ENCODE results near the gene STARD8.

The STARD8 gene

GRCh38 chrX:68754406-68754805, 106.9 kb downstream of the STARD8 start:
- H3K4me2 ChIP-seq (ENCODE audit: low read length) = no peak overlapping the region
- no CpG with 5 or more reads among the region's 7 CpGs for WGBS (ENCODE audit: extremely low coverage, insufficient coverage, insufficient read length)
- H3K79me1 ChIP-seq (ENCODE audit: low read length) = no peaks in the 10 kb centered on the region
- H3K9me3 ChIP-seq (ENCODE audit: insufficient read depth, low read depth, low read length) = no peaks in the 10 kb centered on the region
- no peak overlapping the region for H3K9ac ChIP-seq (ENCODE audit: low read length)
- H4K91ac ChIP-seq (ENCODE audit: low read depth, low read length) = no peak overlapping the region
- no peak overlapping the region for H2BK120ac ChIP-seq (ENCODE audit: insufficient read depth, low read length, poor library complexity)
- no peaks in the 10 kb centered on the region for H3K36me3 ChIP-seq (ENCODE audit: control insufficient read depth in 1 of 2, insufficient read depth in 2 of 2, low read length in 2 of 2)
- H2AFZ ChIP-seq (ENCODE audit: insufficient read depth, low read length, poor library complexity) = no peak overlapping the region
- no peak overlapping the region for H4K8ac ChIP-seq (ENCODE audit: low read depth, low read length)
- H3K4me1 ChIP-seq (ENCODE audit: control insufficient read depth in 1 of 2, insufficient read depth in 2 of 2, low read length in 2 of 2) = no peaks in the 10 kb centered on the region
- H3K27me3 ChIP-seq (ENCODE audit: insufficient read depth, low read length) = no peaks in the 10 kb centered on the region
- no peaks in the 10 kb centered on the region for H3K79me2 ChIP-seq (ENCODE audit: control insufficient read depth, insufficient read depth, low read length, poor library complexity)
- no peak overlapping the region for H3K14ac ChIP-seq (ENCODE audit: low read length)
- no peak overlapping the region for H3K4me3 ChIP-seq (ENCODE audit: low read depth, low read length)
- H2BK12ac ChIP-seq (ENCODE audit: low read length) = no peak overlapping the region
- no peak overlapping the region for H4K12ac ChIP-seq (ENCODE audit: low read depth, low read length)
- H3K18ac ChIP-seq (ENCODE audit: low read length) = no peak overlapping the region
- no peak overlapping the region for H3K4ac ChIP-seq (ENCODE audit: low read depth, low read length)
- no peak overlapping the region for H2BK5ac ChIP-seq (ENCODE audit: low read depth, low read length, poor library complexity)
- no peak overlapping the region for H2AK5ac ChIP-seq (ENCODE audit: low read length)
- H3K27ac ChIP-seq (ENCODE audit: low read depth, low read length) = no peak overlapping the region
- DNase-seq = peak in 1 of 2 donors; percentile 6
- H3K23ac ChIP-seq (ENCODE audit: low read length) = no peak overlapping the region

DNA sequence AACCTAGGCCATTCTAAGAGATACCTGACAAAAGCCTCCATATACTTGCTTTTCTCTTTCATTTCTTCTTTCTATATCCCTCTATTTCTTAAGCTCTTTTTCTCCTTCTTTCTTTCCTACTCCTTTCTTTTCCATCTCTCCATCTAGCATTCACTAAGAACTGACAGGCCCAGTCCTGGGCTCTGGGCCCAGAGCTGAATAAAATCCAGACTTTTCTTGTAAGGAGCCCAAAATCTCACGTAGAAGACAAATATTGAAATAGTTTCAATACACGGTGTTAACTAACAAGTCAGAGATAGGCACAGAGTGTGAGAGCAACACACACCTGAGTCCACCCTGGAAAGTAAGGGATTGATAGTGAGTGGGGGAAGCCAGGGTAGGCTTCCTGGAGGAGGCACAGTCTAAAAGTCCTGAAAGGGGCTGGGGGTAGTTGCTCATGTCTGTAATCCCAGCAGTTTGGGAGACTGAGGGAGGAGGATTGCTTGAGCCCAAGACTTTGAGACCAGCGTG, 108.2 kb downstream of the STARD8 start:
- no peak overlapping the region for H3K27ac ChIP-seq (ENCODE audit: low read depth, low read length)
- H3K27me3 ChIP-seq (ENCODE audit: insufficient read depth, low read length) = no peaks in the 10 kb centered on the region
- H3K79me2 ChIP-seq (ENCODE audit: control insufficient read depth, insufficient read depth, low read length, poor library complexity) = no peaks in the 10 kb centered on the region
- no peaks in the 10 kb centered on the region for H3K36me3 ChIP-seq (ENCODE audit: control insufficient read depth in 1 of 2, insufficient read depth in 2 of 2, low read length in 2 of 2)
- no peaks in the 10 kb centered on the region for H3K79me1 ChIP-seq (ENCODE audit: low read length)
- no peak overlapping the region for H2BK12ac ChIP-seq (ENCODE audit: low read length)
- no peaks in the 10 kb centered on the region for H3K9me3 ChIP-seq (ENCODE audit: insufficient read depth, low read depth, low read length)
- H4K8ac ChIP-seq (ENCODE audit: low read depth, low read length) = no peak overlapping the region
- no peak for DNase-seq
- no peak overlapping the region for H2AFZ ChIP-seq (ENCODE audit: insufficient read depth, low read length, poor library complexity)
- whole genome bisulfite sequencing (ENCODE audit: extremely low coverage, insufficient coverage, insufficient read length) = no CpG with 5 or more reads among the region's 3 CpGs
- no peak overlapping the region for H3K9ac ChIP-seq (ENCODE audit: low read length)
- no peak overlapping the region for H2BK120ac ChIP-seq (ENCODE audit: insufficient read depth, low read length, poor library complexity)
- no peak overlapping the region for H3K14ac ChIP-seq (ENCODE audit: low read length)
- no peak overlapping the region for H4K12ac ChIP-seq (ENCODE audit: low read depth, low read length)
- no peaks in the 10 kb centered on the region for H3K4me1 ChIP-seq (ENCODE audit: control insufficient read depth in 1 of 2, insufficient read depth in 2 of 2, low read length in 2 of 2)
- no peak overlapping the region for H2AK5ac ChIP-seq (ENCODE audit: low read length)
- no peak overlapping the region for H4K91ac ChIP-seq (ENCODE audit: low read depth, low read length)
- no peak overlapping the region for H3K23ac ChIP-seq (ENCODE audit: low read length)
- no peak overlapping the region for H3K4me2 ChIP-seq (ENCODE audit: low read length)
- H3K4ac ChIP-seq (ENCODE audit: low read depth, low read length) = no peak overlapping the region
- no peak overlapping the region for H3K18ac ChIP-seq (ENCODE audit: low read length)
- H3K4me3 ChIP-seq (ENCODE audit: low read depth, low read length) = no peak overlapping the region
- H2BK5ac ChIP-seq (ENCODE audit: low read depth, low read length, poor library complexity) = no peak overlapping the region

DNA sequence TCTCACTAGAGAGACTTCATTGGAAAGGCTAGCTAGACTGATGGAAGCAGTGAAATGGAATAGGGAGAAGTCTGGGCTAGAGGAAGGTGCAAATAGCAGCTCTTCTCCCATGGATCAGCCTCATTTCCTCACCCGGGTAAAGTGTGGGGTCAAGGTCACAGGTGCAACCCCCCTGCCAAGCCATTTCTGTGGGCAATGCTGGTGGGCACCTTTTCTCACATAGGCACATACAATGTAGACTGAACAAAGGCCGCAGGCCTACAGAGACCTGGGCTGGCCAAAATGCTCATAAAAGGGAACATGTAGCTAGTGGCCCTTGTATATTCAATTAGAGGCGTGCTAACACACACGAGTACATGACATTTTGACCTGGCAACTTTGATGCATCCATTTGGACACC, 109.9 kb downstream of the STARD8 start:
- Histone ChIP-seq H2AFZ (ENCODE audit: insufficient read depth, low read length, poor library complexity) (no peak overlapping the region), H3K27ac (ENCODE audit: low read depth, low read length) (no peak overlapping the region), H2BK12ac (ENCODE audit: low read length) (no peak overlapping the region), H4K91ac (ENCODE audit: low read depth, low read length) (no peak overlapping the region), H3K4me1 (ENCODE audit: control insufficient read depth in 1 of 2, insufficient read depth in 2 of 2, low read length in 2 of 2) (peaks cover 0 to 3% of the 10 kb centered on the region in 2 experiments), H2BK120ac (ENCODE audit: insufficient read depth, low read length, poor library complexity) (no peak overlapping the region), H3K18ac (ENCODE audit: low read length) (no peak overlapping the region), H4K12ac (ENCODE audit: low read depth, low read length) (no peak overlapping the region), H3K36me3 (ENCODE audit: control insufficient read depth in 1 of 2, insufficient read depth in 2 of 2, low read length in 2 of 2) (no peaks in the 10 kb centered on the region), H3K4me2 (ENCODE audit: low read length) (no peak overlapping the region), H2BK5ac (ENCODE audit: low read depth, low read length, poor library complexity) (no peak overlapping the region), H3K27me3 (ENCODE audit: insufficient read depth, low read length) (no peaks in the 10 kb centered on the region), H3K23ac (ENCODE audit: low read length) (no peak overlapping the region), H3K14ac (ENCODE audit: low read length) (no peak overlapping the region), H3K79me2 (ENCODE audit: control insufficient read depth, insufficient read depth, low read length, poor library complexity) (no peaks in the 10 kb centered on the region), H3K9me3 (ENCODE audit: insufficient read depth, low read depth, low read length) (no peaks in the 10 kb centered on the region), H2AK5ac (ENCODE audit: low read length) (no peak overlapping the region), H4K8ac (ENCODE audit: low read depth, low read length) (no peak overlapping the region), H3K9ac (ENCODE audit: low read length) (no peak overlapping the region), H3K4me3 (ENCODE audit: low read depth, low read length) (no peak overlapping the region), H3K4ac (ENCODE audit: low read depth, low read length) (no peak overlapping the region), H3K79me1 (ENCODE audit: low read length) (no peaks in the 10 kb centered on the region)
- WGBS (ENCODE audit: extremely low coverage, insufficient coverage, insufficient read length) = no CpG with 5 or more reads among the region's 4 CpGs
- DNase-seq = no peak

DNA sequence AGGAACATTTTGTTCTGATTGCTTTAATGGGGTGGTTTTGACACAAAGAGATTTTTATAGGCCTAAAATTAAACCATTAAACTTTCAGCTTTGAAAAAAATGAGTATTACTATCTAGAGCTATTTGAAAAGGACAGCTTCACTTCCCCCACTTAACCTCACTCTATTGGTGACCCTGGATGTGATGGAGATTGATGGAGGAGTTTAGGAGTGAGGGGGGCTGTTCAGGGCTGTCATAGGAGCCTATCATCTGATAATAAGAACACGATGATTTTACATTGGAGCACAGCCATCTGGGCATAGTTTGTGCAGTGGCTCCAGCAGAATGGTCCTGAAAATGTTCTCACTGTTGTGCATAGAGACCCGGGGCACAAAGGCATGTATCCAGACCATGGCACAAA, 110.3 kb downstream of the STARD8 start:
- no peak overlapping the region for H3K4me3 ChIP-seq (ENCODE audit: low read depth, low read length)

More for the DNA sequence above, 110.3 kb downstream of the STARD8 start:
- H4K8ac ChIP-seq (ENCODE audit: low read depth, low read length) = no peak overlapping the region
- no peaks in the 10 kb centered on the region for H3K36me3 ChIP-seq (ENCODE audit: control insufficient read depth in 1 of 2, insufficient read depth in 2 of 2, low read length in 2 of 2)
- no peak overlapping the region for H3K4ac ChIP-seq (ENCODE audit: low read depth, low read length)
- H4K91ac ChIP-seq (ENCODE audit: low read depth, low read length) = no peak overlapping the region
- H3K79me1 ChIP-seq (ENCODE audit: low read length) = no peaks in the 10 kb centered on the region
- H3K27me3 ChIP-seq (ENCODE audit: insufficient read depth, low read length) = no peaks in the 10 kb centered on the region
- no peak overlapping the region for H2BK5ac ChIP-seq (ENCODE audit: low read depth, low read length, poor library complexity)
- no peaks in the 10 kb centered on the region for H3K9me3 ChIP-seq (ENCODE audit: insufficient read depth, low read depth, low read length)
- WGBS (ENCODE audit: extremely low coverage, insufficient coverage, insufficient read length) = no CpG with 5 or more reads among the region's 2 CpGs
- DNase-seq = no peak
- no peak overlapping the region for H2BK120ac ChIP-seq (ENCODE audit: insufficient read depth, low read length, poor library complexity)
- H3K4me1 ChIP-seq (ENCODE audit: control insufficient read depth in 1 of 2, insufficient read depth in 2 of 2, low read length in 2 of 2) = peaks cover 0 to 3% of the 10 kb centered on the region in 2 experiments
- H4K12ac ChIP-seq (ENCODE audit: low read depth, low read length) = no peak overlapping the region
- H3K18ac ChIP-seq (ENCODE audit: low read length) = no peak overlapping the region
- no peak overlapping the region for H2AFZ ChIP-seq (ENCODE audit: insufficient read depth, low read length, poor library complexity)
- H2AK5ac ChIP-seq (ENCODE audit: low read length) = no peak overlapping the region
- no peak overlapping the region for H2BK12ac ChIP-seq (ENCODE audit: low read length)
- H3K23ac ChIP-seq (ENCODE audit: low read length) = no peak overlapping the region
- no peak overlapping the region for H3K4me2 ChIP-seq (ENCODE audit: low read length)
- H3K14ac ChIP-seq (ENCODE audit: low read length) = no peak overlapping the region
- no peaks in the 10 kb centered on the region for H3K79me2 ChIP-seq (ENCODE audit: control insufficient read depth, insufficient read depth, low read length, poor library complexity)
- H3K27ac ChIP-seq (ENCODE audit: low read depth, low read length) = no peak overlapping the region
- no peak overlapping the region for H3K9ac ChIP-seq (ENCODE audit: low read length)
